Activated naive CD8-positive, alpha-beta T cell treated with anti-CD3 and anti-CD28 coated beads, Interleukin-2, amount 10 ng/mL, durations not matched to agents 7 days and 5 days (primary cell): ENCODE data around the gene CDKAL1. TPM values are rescaled to one million over a fixed set of nuclear protein-coding genes. Genes with fewer than 3 reads are reported as not detected.

Source experiments
- ATAC-seq: fragments of 150-1000 bp; cut with Tn5 transposase; one replicate; pipeline ENCODE4 v1.10.0; 2021; ENCODE audit warnings: low read depth, moderate library complexity
- POLR2A ChIA-PET: fragments of 350-600 bp; sonication (Branson Sonifier 250); formaldehyde crosslinking; loops from one replicate; lab custom pipeline; 2021; ENCODE audit warnings: antibody characterized with exemption; lab: Charles Lee
- DNase-seq: peaks from one replicate; pipeline ENCODE4 v3.0.0; 2021
- H3K27ac Mint-ChIP-seq: one replicate; pipeline ENCODE4 v1.8.0; 2022; ENCODE audit warnings: mild to moderate bottlenecking, mixed read lengths
- H3K27me3 Mint-ChIP-seq: one replicate; pipeline ENCODE4 v1.8.0; 2022; ENCODE audit warnings: mild to moderate bottlenecking, moderate library complexity, mixed read lengths
- H3K36me3 Mint-ChIP-seq: one replicate; pipeline ENCODE4 v1.8.0; 2021; ENCODE audit warnings: mild to moderate bottlenecking, mixed read lengths
- H3K4me1 Mint-ChIP-seq: one replicate; pipeline ENCODE4 v1.8.0; 2021; ENCODE audit warnings: mixed read lengths
- H3K4me3 Mint-ChIP-seq: one replicate; pipeline ENCODE4 v1.8.0; 2022; ENCODE audit warnings: mild to moderate bottlenecking, moderate library complexity, mixed read lengths
- H3K9me3 Mint-ChIP-seq: one replicate; pipeline ENCODE4 v1.8.0; 2021; ENCODE audit warnings: mixed read lengths
- total RNA-seq, 2 experiments: library from RNA; stranded (reverse); gene quantifications; one replicate each; pipeline ENCODE4 v1.2.3, GENCODE V29; 2021

Gene CDKAL1
- total RNA-seq, 2 experiments from 2014 or later, result 22.7 to 24.4 TPM

DNA sequence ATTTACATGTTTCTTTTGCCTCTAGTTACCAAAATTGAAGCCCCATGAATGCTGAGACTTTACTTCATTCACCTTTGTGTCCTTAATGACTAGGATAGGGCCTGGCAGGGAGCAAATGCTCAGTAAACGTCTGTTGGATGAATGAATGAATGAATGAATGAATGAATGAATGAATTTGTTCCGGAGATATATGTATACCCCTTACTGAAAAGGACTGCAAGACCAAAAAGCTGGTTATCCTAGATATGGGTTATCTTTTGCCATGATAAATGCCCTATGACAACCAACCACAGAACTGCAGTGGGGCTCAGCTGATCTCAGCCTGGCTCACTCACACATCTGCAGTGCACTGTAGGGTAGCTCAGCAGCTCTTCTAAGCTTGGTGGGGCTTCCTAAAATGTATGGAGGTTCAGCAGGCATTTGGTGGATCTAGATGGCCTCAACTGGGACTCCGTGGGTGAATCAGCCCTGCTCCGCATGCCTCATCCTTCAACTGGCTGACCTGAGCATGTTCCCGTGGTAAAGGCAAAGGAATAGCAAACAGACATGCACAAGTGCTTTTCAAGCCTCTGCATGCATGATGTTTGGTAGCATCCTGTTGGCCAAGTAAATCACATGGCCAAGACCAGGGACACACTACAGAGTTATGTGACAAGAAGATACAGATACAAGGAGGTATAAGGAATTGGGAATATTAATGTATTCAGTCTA, 680.6 kb downstream of the CDKAL1 start:
- H3K27ac Mint-ChIP-seq, result no peak overlapping the region
- H3K27me3 Mint-ChIP-seq, result no peaks in the 10 kb centered on the region
- POLR2A ChIA-PET, result no interaction called here
- peaks cover 13% of the 10 kb centered on the region for H3K36me3 Mint-ChIP-seq
- H3K4me3 Mint-ChIP-seq, result no peak overlapping the region
- DNase-seq (no peak), ATAC-seq (no peak)
- peaks cover 4% of the 10 kb centered on the region for H3K9me3 Mint-ChIP-seq
- no peaks in the 10 kb centered on the region for H3K4me1 Mint-ChIP-seq

DNA sequence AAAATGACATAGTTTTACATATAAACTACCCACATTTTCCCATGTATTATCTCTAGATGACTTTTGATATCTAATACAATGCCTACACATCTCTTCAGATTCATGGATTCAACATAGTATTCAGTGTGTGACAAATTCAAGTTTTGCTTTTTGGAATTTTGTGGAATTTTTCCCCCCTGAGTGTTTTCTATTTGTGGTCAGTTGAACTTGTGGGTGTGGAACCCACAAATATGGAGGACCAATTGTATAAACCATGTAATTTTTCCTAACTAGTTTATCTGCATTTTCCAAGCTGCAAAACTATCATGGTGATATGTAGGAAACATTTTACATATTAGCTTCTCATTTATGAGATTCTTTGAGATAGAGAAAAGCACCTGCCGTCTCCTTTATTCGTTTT, 685.0 kb downstream of the CDKAL1 start:
- DNase-seq (no peak), ATAC-seq (no peak)
- H3K4me1 Mint-ChIP-seq, result no peaks in the 10 kb centered on the region
- no peaks in the 10 kb centered on the region for H3K27me3 Mint-ChIP-seq
- POLR2A ChIA-PET, result no interaction called here
- H3K36me3 Mint-ChIP-seq, result peaks cover 20% of the 10 kb centered on the region
- H3K9me3 Mint-ChIP-seq, result peaks cover 10% of the 10 kb centered on the region
- H3K4me3 Mint-ChIP-seq, result no peak overlapping the region
- H3K27ac Mint-ChIP-seq, result no peak overlapping the region

DNA sequence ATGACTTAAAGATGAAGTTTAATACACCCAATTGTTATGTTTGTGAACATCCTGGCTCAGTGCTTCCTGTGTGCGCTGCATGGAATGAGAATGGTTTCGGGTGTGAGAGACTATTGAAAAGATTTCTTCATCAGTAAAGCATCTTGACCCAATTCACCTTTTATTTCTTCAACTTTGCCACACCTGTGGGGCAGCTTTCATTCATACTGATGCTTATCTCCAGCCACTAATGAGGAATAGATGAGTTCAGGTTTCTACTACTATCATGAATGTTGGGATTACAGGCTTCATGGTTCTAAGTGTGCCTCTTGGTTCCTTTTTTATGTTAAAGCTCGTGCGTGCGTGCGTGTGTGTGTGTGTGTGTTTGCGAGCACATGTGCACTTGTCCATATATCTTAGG, 685.6 kb downstream of the CDKAL1 start:
- Mint-ChIP-seq H3K4me1 (no peaks in the 10 kb centered on the region), H3K9me3 (peaks cover 10% of the 10 kb centered on the region), H3K36me3 (peaks cover 20% of the 10 kb centered on the region), H3K27ac (no peak overlapping the region), H3K4me3 (no peak overlapping the region), H3K27me3 (no peaks in the 10 kb centered on the region)
- no peak for ATAC-seq
- POLR2A ChIA-PET, result no interaction called here
- no peak for DNase-seq

DNA sequence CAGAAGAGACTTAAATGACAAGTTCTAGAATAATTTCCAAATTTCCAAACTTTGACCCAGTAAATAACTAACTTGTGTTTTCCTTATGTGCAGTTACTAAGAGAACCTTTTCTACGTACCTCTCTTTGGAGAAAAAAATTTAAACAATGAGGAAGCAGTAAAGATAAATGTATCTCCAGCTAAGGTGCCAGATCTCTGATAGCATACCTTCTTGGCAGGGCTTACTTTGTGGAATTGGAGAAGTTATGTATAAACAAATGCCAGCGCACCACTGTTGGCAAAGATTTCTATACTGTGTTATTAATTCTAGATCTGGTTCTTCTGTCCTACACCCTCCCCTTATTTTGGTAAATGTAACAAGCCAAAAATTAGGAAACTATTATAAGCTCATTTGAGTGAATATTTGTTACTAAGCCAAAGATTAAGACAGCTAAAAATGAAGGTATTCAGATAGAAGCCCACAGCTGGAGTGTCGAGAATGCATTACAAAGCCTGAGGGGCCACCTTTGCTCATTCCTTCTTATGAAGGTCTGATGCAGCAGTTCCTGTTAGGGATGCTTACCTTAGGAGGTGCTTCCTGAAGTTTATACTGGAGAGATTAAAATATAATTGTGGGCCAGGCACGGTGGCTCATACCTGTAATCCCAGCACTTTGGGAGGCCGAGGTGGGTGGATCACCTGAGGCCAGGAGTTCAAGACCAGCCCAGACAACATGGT, 686.2 kb downstream of the CDKAL1 start:
- Mint-ChIP-seq H3K9me3 (peaks cover 10% of the 10 kb centered on the region), H3K27ac (no peak overlapping the region)

DNA sequence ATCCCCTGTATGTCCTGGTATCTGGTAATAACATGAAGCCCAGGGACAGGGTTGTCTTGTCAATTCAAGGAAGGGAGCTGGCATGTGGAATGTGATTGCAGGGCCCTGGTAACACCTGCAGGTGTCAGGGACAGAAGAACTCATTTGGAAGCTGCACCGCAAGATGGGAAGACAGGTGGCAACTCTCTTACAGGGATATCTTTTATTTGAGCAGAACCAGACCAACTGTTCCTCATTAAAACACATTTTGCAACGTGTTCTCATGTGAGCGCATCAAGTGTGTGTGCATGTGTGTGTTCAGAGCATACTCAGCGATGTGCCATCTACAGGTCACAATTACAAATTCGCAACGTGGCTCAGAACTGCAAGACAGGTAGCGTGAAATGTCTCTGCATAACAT, 688.4 kb downstream of the CDKAL1 start:
- H3K36me3 Mint-ChIP-seq, result peaks cover 24% of the 10 kb centered on the region
- H3K27ac Mint-ChIP-seq, result no peak overlapping the region
- POLR2A ChIA-PET, result no interaction called here
- no peaks in the 10 kb centered on the region for H3K27me3 Mint-ChIP-seq
- DNase-seq (no peak), ATAC-seq (no peak)
- H3K4me1 Mint-ChIP-seq, result no peaks in the 10 kb centered on the region
- no peak overlapping the region for H3K4me3 Mint-ChIP-seq
- H3K9me3 Mint-ChIP-seq, result peaks cover 10% of the 10 kb centered on the region

More for the DNA sequence above, 686.2 kb downstream of the CDKAL1 start:
- peaks cover 23% of the 10 kb centered on the region for H3K36me3 Mint-ChIP-seq
- no peaks in the 10 kb centered on the region for H3K4me1 Mint-ChIP-seq
- H3K27me3 Mint-ChIP-seq, result no peaks in the 10 kb centered on the region
- POLR2A ChIA-PET, result no interaction called here
- no peak overlapping the region for H3K4me3 Mint-ChIP-seq
- no peak for DNase-seq
- no peak for ATAC-seq

DNA sequence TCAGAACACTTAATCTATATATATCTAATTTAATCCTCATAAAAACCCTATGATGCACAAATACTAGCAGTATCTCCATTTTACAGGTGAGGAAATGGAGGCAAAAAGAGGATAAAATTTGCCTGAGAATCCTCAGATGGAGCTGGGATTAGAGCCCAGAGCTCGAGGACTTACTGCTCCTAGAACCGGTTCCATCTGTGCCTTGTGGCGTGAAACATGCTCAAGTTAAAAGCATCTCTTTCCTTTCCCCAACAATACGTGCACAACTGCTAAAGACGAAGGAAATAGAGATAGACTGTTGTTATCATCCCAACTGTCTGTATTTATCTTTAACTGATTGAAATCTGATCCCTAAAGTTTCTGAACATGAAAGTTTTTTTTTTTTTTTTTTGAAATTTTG, 691.7 kb downstream of the CDKAL1 start:
- no peak overlapping the region for H3K27ac Mint-ChIP-seq
- peaks cover 7% of the 10 kb centered on the region for H3K9me3 Mint-ChIP-seq
- H3K4me3 Mint-ChIP-seq, result no peak overlapping the region
- POLR2A ChIA-PET, result no interaction called here
- no peaks in the 10 kb centered on the region for H3K4me1 Mint-ChIP-seq
- H3K27me3 Mint-ChIP-seq, result no peaks in the 10 kb centered on the region
- DNase-seq (no peak), ATAC-seq (no peak)
- H3K36me3 Mint-ChIP-seq, result peaks cover 27% of the 10 kb centered on the region

DNA sequence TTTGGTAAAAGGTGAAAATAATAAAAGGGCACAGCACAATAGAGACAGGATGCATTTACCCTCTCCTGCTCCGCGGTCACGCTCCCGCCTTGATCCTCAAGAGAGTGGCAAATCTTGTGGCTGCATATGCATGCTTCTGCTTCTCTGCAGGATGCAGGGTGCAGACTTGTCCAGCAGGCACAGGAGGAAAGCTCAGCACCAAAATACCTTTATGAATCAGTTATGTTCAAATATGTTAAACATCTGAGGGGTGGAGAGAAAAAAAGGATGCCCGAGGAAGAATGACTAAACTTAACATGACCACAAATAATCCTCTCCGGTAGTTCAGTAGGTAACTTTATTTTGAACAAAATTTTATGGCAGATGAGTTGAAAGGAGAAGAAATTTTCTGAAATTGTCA, 693.2 kb downstream of the CDKAL1 start:
- Mint-ChIP-seq H3K4me1 (no peaks in the 10 kb centered on the region), H3K27ac (no peak overlapping the region), H3K4me3 (no peak overlapping the region), H3K27me3 (no peaks in the 10 kb centered on the region), H3K9me3 (peaks cover 6% of the 10 kb centered on the region), H3K36me3 (peaks cover 33% of the 10 kb centered on the region)
- DNase-seq (no peak), ATAC-seq (no peak)
- POLR2A ChIA-PET, result no interaction called here

DNA sequence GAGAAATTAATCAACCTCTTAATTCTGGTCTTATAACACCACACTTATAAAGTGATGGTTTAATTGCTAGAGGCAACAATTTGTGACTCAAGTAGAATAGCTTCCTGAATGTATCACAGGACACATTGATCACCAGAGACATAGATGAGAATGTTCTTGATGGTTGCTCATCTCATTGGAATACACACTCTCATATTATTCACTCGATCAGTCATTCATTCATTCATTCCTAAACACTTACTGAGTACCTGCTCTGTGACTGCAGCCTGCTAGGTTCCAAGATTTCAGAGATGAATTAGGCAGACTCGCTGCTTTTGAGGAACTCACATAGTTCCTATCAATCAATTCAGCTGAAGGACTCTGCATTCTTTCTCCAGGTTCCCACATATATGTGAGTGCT, 694.2 kb downstream of the CDKAL1 start:
- Mint-ChIP-seq H3K4me1 (no peaks in the 10 kb centered on the region), H3K27ac (no peak overlapping the region), H3K4me3 (no peak overlapping the region), H3K9me3 (peaks cover 6% of the 10 kb centered on the region), H3K27me3 (no peaks in the 10 kb centered on the region), H3K36me3 (peaks cover 40% of the 10 kb centered on the region)
- no peak for DNase-seq
- ATAC-seq, result no peak
- POLR2A ChIA-PET, result no interaction called here

DNA sequence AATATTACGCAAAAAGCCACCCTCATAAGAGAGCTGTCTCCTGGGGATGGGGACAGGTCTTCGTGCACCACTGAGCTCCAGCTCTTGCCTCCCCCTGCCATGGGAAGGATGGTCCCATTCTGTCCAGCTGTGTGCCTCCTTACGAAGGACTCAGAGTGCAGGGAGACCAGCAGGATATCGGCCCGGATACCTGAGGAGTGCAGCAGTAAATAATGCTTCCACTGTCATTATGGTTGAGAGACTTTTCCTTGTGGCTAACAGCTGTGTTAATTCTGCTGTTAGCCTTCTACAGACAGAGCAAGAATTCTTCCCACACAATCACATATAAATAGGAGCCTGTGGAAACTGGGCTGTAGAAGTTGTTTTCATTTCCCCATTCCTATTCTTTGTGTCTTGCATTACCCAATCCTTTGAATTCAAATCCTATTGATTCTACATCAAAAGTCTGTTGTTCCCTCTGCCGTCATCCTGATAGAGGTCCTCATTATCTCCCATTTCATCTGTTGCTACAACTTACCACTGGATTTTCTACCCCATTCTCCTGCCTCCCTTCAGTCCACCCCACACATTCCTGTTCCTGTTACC, 694.7 kb downstream of the CDKAL1 start:
- DNase-seq (no peak), ATAC-seq (no peak)
- Mint-ChIP-seq H3K9me3 (peaks cover 7% of the 10 kb centered on the region), H3K4me3 (no peak overlapping the region), H3K27ac (no peak overlapping the region), H3K36me3 (peaks cover 45% of the 10 kb centered on the region), H3K4me1 (no peaks in the 10 kb centered on the region), H3K27me3 (no peaks in the 10 kb centered on the region)
- POLR2A ChIA-PET, result no interaction called here

DNA sequence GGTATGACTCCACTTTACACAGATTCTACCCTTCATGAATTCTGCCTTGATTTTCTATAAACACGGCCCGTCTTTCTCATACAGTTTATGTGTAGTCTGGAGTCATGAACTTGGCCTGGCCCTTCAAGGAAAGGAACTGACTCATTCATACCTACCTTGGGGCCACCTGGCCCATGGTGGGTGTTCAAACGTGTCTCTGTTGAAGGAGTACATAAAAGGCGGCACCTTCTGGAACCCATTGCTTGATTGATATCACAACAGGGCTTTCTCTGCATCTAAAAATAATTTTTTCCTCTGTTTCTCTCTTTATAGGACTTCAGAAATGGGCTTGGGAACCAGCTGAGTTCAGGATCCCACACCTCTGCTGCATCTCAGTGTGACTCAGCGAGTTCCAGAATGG, 696.3 kb downstream of the CDKAL1 start:
- no peak overlapping the region for H3K4me3 Mint-ChIP-seq
- peaks cover 51% of the 10 kb centered on the region for H3K36me3 Mint-ChIP-seq
- peaks cover 9% of the 10 kb centered on the region for H3K9me3 Mint-ChIP-seq
- no peak for ATAC-seq
- no peaks in the 10 kb centered on the region for H3K27me3 Mint-ChIP-seq
- H3K4me1 Mint-ChIP-seq, result no peaks in the 10 kb centered on the region
- DNase-seq, result no peak
- POLR2A ChIA-PET, result no interaction called here
- H3K27ac Mint-ChIP-seq, result no peak overlapping the region

DNA sequence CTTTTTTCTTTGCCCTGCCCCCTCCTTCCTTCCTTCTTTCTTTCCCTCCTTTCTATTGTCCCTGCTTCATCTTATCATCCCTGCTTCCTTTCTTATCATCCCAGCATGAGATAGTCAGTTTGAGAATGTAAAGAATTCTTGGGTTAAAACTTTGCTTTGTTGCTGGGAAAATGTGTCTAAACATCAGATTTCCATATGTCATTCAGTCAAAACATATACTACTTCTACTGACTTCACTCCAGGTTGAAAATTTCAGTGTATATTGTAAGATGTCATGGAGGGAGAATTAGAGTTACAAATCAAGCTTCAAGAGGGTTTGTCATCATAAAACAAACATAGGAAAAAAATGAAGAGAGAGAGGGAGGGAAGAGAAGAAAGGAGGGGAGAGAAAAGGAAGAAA, 700.9 kb downstream of the CDKAL1 start:
- H3K36me3 Mint-ChIP-seq, result peaks cover 46% of the 10 kb centered on the region
- no peak for ATAC-seq
- H3K27ac Mint-ChIP-seq, result no peak overlapping the region
- peaks cover 20% of the 10 kb centered on the region for H3K9me3 Mint-ChIP-seq
- POLR2A ChIA-PET, result no interaction called here
- DNase-seq, result no peak
- H3K27me3 Mint-ChIP-seq, result no peaks in the 10 kb centered on the region
- no peak overlapping the region for H3K4me3 Mint-ChIP-seq
- no peaks in the 10 kb centered on the region for H3K4me1 Mint-ChIP-seq

DNA sequence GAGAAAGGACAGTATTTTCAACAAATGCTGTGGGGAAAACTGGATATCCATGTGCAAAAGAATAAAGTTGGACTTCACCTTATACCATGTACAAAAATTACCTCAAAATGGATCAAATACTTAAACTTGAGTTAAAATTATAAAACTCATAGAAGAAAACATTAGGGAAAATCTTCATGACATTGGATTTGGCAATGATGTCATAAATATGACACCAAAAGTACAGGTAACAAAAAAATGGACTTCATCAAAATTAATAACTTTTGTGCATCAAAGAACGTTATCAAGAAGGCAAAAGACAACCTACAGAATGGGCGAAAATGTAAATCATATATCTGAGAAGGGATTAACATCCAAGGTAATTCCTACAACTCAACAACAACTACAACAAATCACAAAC, 704.0 kb downstream of the CDKAL1 start:
- Mint-ChIP-seq H3K27ac (no peak overlapping the region), H3K4me3 (no peak overlapping the region), H3K27me3 (no peaks in the 10 kb centered on the region), H3K4me1 (no peaks in the 10 kb centered on the region), H3K9me3 (peaks cover 21% of the 10 kb centered on the region), H3K36me3 (peaks cover 21% of the 10 kb centered on the region)
- ATAC-seq, result no peak
- POLR2A ChIA-PET, result no interaction called here
- no peak for DNase-seq

DNA sequence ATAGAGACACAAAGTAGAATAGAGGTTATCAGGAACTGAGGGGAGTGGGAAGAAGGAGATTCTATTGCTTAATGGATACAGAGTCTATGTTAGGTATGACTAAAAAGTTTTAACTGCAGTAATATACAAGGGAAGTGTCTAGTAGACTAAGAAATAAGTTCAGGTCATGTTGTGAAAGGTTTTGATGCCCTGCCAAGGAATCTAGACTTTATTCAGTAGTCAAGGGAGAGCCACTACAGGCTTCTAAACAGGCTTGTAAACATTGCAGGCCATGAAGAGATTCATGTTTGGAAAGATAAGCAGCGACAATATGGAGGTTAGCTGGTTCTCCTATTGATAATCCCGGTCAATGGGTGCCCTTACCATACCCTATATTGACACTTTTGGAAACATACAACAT, 706.5 kb downstream of the CDKAL1 start:
- Mint-ChIP-seq H3K9me3 (peaks cover 16% of the 10 kb centered on the region), H3K27ac (no peak overlapping the region), H3K4me1 (no peaks in the 10 kb centered on the region), H3K27me3 (no peaks in the 10 kb centered on the region), H3K4me3 (no peak overlapping the region), H3K36me3 (peaks cover 4% of the 10 kb centered on the region)
- DNase-seq, result no peak
- no peak for ATAC-seq
- POLR2A ChIA-PET, result no interaction called here
